GM23248 (cell line): ENCODE measurements around the gene IVD. TPM values are rescaled to one million over a fixed set of nuclear protein-coding genes. Genes with fewer than 3 reads are reported as not detected.
A peak's percentile ranks its signal among the peaks of the same experiment; 100 is the strongest.

Source experiments
- DNase-seq: peaks from one replicate; pipeline ENCODE4 v3.0.0-alpha.2; 2015
- H2AFZ ChIP-seq: fragments of 200-600 bp; sonication (generic); 2 replicates; pipeline ENCODE4 v1.6.1; 2016; ENCODE audit warnings: antibody characterized with exemption
- H3F3A ChIP-seq: fragments of 200-600 bp; sonication (generic); 2 replicates; pipeline ENCODE4 v1.6.1; 2016; ENCODE audit warnings: mild to moderate bottlenecking, antibody characterized with exemption, mixed run types; ENCODE audit not compliant: insufficient read depth
- H3K27ac ChIP-seq: fragments of 200-600 bp; sonication (generic); 2 replicates; pipeline ENCODE4 v1.5.1; 2016; ENCODE audit warnings: mild to moderate bottlenecking
- H3K27me3 ChIP-seq: fragments of 200-600 bp; sonication (generic); replicated peaks from 2 replicates; pipeline ENCODE4 v1.6.1; 2016; ENCODE audit warnings: mild to moderate bottlenecking; ENCODE audit not compliant: insufficient read depth
- H3K36me3 ChIP-seq: fragments of 200-600 bp; sonication (generic); 2 replicates; pipeline ENCODE4 v1.6.1; 2016; ENCODE audit warnings: low read depth, mild to moderate bottlenecking
- H3K4me1 ChIP-seq: fragments of 200-600 bp; sonication (generic); 2 replicates; pipeline ENCODE4 v1.6.1; 2016; ENCODE audit warnings: mild to moderate bottlenecking; ENCODE audit not compliant: insufficient read depth
- H3K4me2 ChIP-seq: fragments of 200-600 bp; sonication (generic); one replicate; pipeline ENCODE4 v1.6.1; 2016; ENCODE audit warnings: mild to moderate bottlenecking; ENCODE audit not compliant: unreplicated experiment
- H3K4me3 ChIP-seq: fragments of 200-600 bp; sonication (generic); 2 replicates; pipeline ENCODE4 v1.5.1; 2016; ENCODE audit warnings: mild to moderate bottlenecking
- H3K79me2 ChIP-seq: fragments of 200-600 bp; sonication (generic); 2 replicates; pipeline ENCODE4 v1.6.1; 2016; ENCODE audit warnings: mild to moderate bottlenecking; ENCODE audit not compliant: insufficient read depth
- H3K9ac ChIP-seq: fragments of 200-600 bp; sonication (generic); 2 replicates; pipeline ENCODE4 v1.6.1; 2016; ENCODE audit warnings: mild to moderate bottlenecking
- H3K9me2 ChIP-seq: fragments of 200-600 bp; sonication (generic); 2 replicates; pipeline ENCODE4 v1.6.1; 2016; ENCODE audit warnings: mixed run types, mild to moderate bottlenecking, moderate library complexity; ENCODE audit not compliant: insufficient read depth
- H3K9me3 ChIP-seq: fragments of 200-600 bp; sonication (generic); one replicate; pipeline ENCODE4 v1.6.1; 2017; ENCODE audit warnings: low read depth
- H4K20me1 ChIP-seq: fragments of 200-600 bp; sonication (generic); 2 replicates; pipeline ENCODE4 v1.6.0; 2016; ENCODE audit not compliant: insufficient read depth
- EZH2 ChIP-seq: fragments of 200-600 bp; sonication (generic); IDR thresholded peaks from 2 replicates; pipeline ENCODE4 v1.6.1; 2018; ENCODE audit warnings: antibody characterized with exemption, mild to moderate bottlenecking; ENCODE audit not compliant: insufficient read depth, poor library complexity, severe bottlenecking
- EZH2phosphoT487 ChIP-seq: fragments of 200-600 bp; sonication (generic); IDR thresholded peaks from 2 replicates; pipeline ENCODE4 v1.6.1; 2018; ENCODE audit warnings: antibody characterized with exemption, moderate library complexity, mild to moderate bottlenecking, low read depth; ENCODE audit not compliant: insufficient read depth
- WGBS, 2 experiments: methylation state at CpG; one replicate each; pipeline ENCODE4 v1.1.6; 2015 to 2017; ENCODE audit warnings: low lambda C conversion rate in 2 of 2, low coverage in 1 of 2; ENCODE audit errors: missing lambda C conversion rate in 2 of 2; 5-methylcytosine and 5-hydroxymethylcytosine counted together
- in situ Hi-C: fragments of 300-500 bp; cut with MboI; formaldehyde crosslinking; loops from 2 replicates; pipeline ENCODE4 v1.15.0; 2020
- polyA plus RNA-seq: library from polyadenylated mRNA; unstranded; fragments of >200 nt; fragmentation: Nextera tagmentation; extraction: Ambion mirVana; gene quantifications from 2 replicates; pipeline ENCODE4 v1.2.1, GENCODE V29; 2016
- total RNA-seq: library from RNA; depleted of rRNA; stranded (reverse); fragments of >200 nt; shearing (Covaris generic); gene quantifications from 2 replicates; pipeline ENCODE4 v1.2.3, GENCODE V29; 2014

Gene IVD
- total and polyA plus RNA-seq, 2 experiments from 2014 or later, result 28.2 to 50.1 TPM

DNA sequence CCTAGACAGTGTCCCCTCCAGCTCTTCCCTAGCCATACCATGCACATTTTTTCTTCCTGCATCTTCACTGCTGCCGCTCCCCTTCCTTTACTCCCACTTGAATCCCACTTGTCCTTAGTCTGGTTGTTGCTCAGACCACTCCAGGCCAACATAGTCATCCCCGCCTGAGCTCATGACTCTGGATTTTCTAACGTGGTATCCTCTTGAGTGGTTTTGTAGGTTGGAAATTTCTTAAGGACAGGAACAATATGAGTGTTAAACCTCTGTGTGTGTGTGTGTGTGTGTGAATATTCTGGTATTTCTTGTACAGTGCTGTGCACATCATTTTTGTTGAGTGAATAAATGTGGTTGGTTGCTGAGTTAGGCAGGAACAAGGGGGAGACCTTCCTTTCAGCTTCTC, 38.3 kb downstream of the IVD start:
- no peak overlapping the region for H3K4me2 ChIP-seq
- H4K20me1 ChIP-seq, result no peaks in the 10 kb centered on the region
- no peaks in the 10 kb centered on the region for H3K36me3 ChIP-seq
- no peaks in the 10 kb centered on the region for H3K9me2 ChIP-seq
- no peak overlapping the region for H3K27ac ChIP-seq
- peaks cover 33% of the 10 kb centered on the region for H3F3A ChIP-seq
- H3K79me2 ChIP-seq, result peaks cover 66% of the 10 kb centered on the region
- 57 to 66% methylated on average over 3 of the region's 3 CpGs for WGBS, 2 experiments
- H3K9ac ChIP-seq, result no peak overlapping the region
- H3K4me3 ChIP-seq, result no peak overlapping the region
- no peaks in the 10 kb centered on the region for H3K9me3 ChIP-seq
- peaks cover 16% of the 10 kb centered on the region for H3K4me1 ChIP-seq
- H2AFZ ChIP-seq, result no peak overlapping the region
- DNase-seq, result peak; percentile 42
- in situ Hi-C loops, result no loop called here
- 0 out of 2 replicates have a peak, but pooled peaks cover 2% of the 10 kb centered on the region for H3K27me3 ChIP-seq
- no peak for TF ChIP-seq EZH2phosphoT487
- TF ChIP-seq EZH2, result no peak

DNA sequence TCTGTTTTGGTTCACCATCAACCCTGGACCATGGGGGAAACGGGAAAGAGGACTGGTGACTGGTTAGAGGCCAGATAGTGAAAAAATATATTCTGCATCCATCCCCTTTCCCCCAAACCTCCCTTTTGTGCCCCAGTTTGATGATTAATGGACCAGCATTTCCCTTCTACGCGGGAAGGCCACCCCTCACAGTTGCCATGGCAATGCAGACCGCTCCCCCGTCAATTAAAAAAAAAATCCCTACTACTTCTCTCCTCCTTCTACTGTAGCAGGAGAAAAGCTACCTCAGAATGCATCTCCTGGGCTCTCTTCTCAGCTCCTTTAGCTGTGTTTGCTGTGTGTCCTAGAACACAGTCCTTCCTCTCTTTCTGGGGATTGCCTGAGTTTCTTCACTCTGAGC, 39.1 kb downstream of the IVD start:
- Histone ChIP-seq H3K9me3 (no peaks in the 10 kb centered on the region), H3F3A (peaks cover 36% of the 10 kb centered on the region), H2AFZ (no peak overlapping the region), H3K27me3 (no peaks in the 10 kb centered on the region), H3K4me2 (no peak overlapping the region), H3K9ac (no peak overlapping the region), H3K4me1 (peaks cover 19% of the 10 kb centered on the region), H4K20me1 (0 out of 2 replicates have a peak, but pooled peaks cover 2% of the 10 kb centered on the region), H3K36me3 (no peaks in the 10 kb centered on the region), H3K27ac (no peak overlapping the region), H3K79me2 (peaks cover 75% of the 10 kb centered on the region), H3K9me2 (no peaks in the 10 kb centered on the region), H3K4me3 (no peak overlapping the region)
- 89% methylated on average over 5 of the region's 5 CpGs for WGBS, 2 experiments
- in situ Hi-C loops, result no loop called here
- no peak for TF ChIP-seq EZH2phosphoT487
- TF ChIP-seq EZH2, result no peak
- DNase-seq, result no peak

DNA sequence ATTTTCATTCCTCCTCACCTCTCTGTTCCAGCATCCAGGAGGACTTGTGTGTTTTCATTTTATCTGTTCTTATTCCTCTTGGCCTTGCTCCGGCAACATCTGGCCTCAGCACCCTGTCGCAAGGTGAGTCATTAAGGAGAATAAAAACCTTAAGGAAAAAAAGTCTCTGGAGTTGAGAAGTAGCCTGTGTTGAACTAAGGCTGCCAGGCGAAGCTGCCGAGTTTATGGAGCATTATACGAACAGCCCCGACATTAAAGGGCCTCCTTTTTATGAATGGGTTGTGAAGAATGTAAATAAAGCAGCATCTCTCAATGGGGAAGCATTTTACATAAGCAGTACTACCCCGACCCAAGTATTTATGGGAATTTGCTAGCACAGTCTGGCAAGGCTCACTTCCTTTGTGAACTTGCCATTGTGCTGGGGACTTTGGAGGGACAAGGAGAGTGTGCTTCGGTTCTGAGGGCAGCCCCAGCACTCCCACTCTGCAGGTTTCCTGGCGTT, 39.9 kb downstream of the IVD start:
- H3K36me3 ChIP-seq, result no peaks in the 10 kb centered on the region
- WGBS, 2 experiments, result 50 to 54% methylated on average over 9 of the region's 9 CpGs
- peaks cover 16% of the 10 kb centered on the region for H3K4me1 ChIP-seq
- peaks cover 83% of the 10 kb centered on the region for H3K79me2 ChIP-seq
- TF ChIP-seq EZH2, result no peak
- no peak for TF ChIP-seq EZH2phosphoT487
- peaks cover 36% of the 10 kb centered on the region for H3F3A ChIP-seq
- H3K4me3 ChIP-seq, result no peak overlapping the region
- H3K27ac ChIP-seq, result 0 out of 2 replicates have a peak overlapping the region, but pooled peaks have one; percentile 7
- no peak overlapping the region for H2AFZ ChIP-seq
- peak overlapping the region; percentile 8 for H3K4me2 ChIP-seq
- in situ Hi-C loops, result no loop called here
- no peaks in the 10 kb centered on the region for H3K9me2 ChIP-seq
- H4K20me1 ChIP-seq, result 0 out of 2 replicates have a peak, but pooled peaks cover 10% of the 10 kb centered on the region
- no peak overlapping the region for H3K9ac ChIP-seq
- H3K27me3 ChIP-seq, result no peaks in the 10 kb centered on the region
- DNase-seq, result peak; percentile 75
- H3K9me3 ChIP-seq, result no peaks in the 10 kb centered on the region

DNA sequence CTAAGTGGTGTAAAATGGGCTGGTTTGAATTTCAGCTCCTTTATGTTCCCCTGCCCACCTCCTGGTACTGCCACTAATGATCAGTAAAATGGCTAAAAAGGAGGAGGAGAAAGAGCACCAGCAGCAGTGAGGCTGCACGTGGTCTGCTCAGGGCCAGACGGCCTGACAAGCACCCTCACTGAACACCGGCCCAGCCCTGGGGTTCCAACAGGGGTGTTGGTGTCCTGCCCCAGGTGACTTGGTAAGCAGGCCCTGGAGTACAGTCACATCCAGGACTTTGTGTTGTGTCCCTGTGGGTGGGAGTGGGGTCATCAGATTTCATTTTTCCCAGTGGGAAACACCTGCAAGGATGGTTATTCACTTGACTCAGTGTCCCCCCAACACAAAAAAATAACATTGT, 40.5 kb downstream of the IVD start:
- H3K4me2 ChIP-seq, result no peak overlapping the region
- H3K79me2 ChIP-seq, result peaks cover 88% of the 10 kb centered on the region
- in situ Hi-C loops, result no loop called here
- 80 to 85% methylated on average over 3 of the region's 3 CpGs for WGBS, 2 experiments
- H2AFZ ChIP-seq, result no peak overlapping the region
- H3F3A ChIP-seq, result peaks cover 36% of the 10 kb centered on the region
- H3K4me3 ChIP-seq, result no peak overlapping the region
- no peak for DNase-seq
- 0 out of 2 replicates have a peak, but pooled peaks cover 11% of the 10 kb centered on the region for H4K20me1 ChIP-seq
- H3K27me3 ChIP-seq, result no peaks in the 10 kb centered on the region
- no peak for TF ChIP-seq EZH2phosphoT487
- no peak for TF ChIP-seq EZH2
- 0 out of 2 replicates have a peak overlapping the region, but pooled peaks have one; percentile 7 for H3K27ac ChIP-seq
- H3K36me3 ChIP-seq, result no peaks in the 10 kb centered on the region
- H3K9me3 ChIP-seq, result no peaks in the 10 kb centered on the region
- H3K9ac ChIP-seq, result no peak overlapping the region
- peaks cover 16% of the 10 kb centered on the region for H3K4me1 ChIP-seq
- H3K9me2 ChIP-seq, result no peaks in the 10 kb centered on the region

DNA sequence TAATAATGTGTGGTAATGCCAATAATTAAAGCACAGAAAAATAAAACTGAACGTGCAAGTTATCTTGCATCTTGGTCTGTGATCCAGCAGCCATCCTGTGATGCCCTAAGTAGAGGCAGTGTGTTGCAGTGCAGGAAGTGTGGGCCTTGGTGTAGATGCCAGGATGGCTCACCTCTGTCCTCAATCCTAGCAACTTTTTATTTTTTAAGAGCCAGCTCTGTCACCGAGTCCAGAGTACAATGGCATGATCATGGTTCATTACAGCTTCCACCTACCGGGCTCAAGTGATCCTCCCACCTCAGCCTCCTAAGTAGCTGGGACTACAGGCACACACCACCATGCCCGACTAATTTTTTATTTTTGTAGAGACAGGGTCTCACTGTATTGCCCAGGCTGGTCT, 42.8 kb downstream of the IVD start:
- peaks cover 90% of the 10 kb centered on the region for H3K79me2 ChIP-seq

More for the DNA sequence above, 42.8 kb downstream of the IVD start:
- in situ Hi-C loops, result no loop called here
- Histone ChIP-seq H3K27ac (no peak overlapping the region), H3F3A (peaks cover 27% of the 10 kb centered on the region; the same call in 1 of the 2 replicates), H3K9me3 (no peaks in the 10 kb centered on the region), H2AFZ (no peak overlapping the region), H3K4me2 (no peak overlapping the region), H4K20me1 (peaks cover 15% of the 10 kb centered on the region; the same call in 1 of the 2 replicates), H3K9me2 (no peaks in the 10 kb centered on the region), H3K27me3 (no peaks in the 10 kb centered on the region), H3K4me3 (no peak overlapping the region), H3K4me1 (peaks cover 16% of the 10 kb centered on the region), H3K36me3 (no peaks in the 10 kb centered on the region), H3K9ac (no peak overlapping the region)
- TF ChIP-seq EZH2phosphoT487 (no peak), EZH2 (no peak)
- WGBS, 2 experiments, result 81 to 82% methylated on average over 4 of the region's 4 CpGs
- no peak for DNase-seq
